Erythroblast (primary cell): ENCODE results near the gene NCOA5.

Source experiments
- GATA1 ChIP-seq: IDR thresholded peaks from 2 replicates; pipeline ENCODE4 v1.6.1; 2011; ENCODE audit warnings: low read depth, mild to moderate bottlenecking, control low read depth, low read length, moderate library complexity
- POLR2A ChIP-seq: IDR thresholded peaks from 2 replicates; pipeline ENCODE4 v1.6.1; 2011; ENCODE audit warnings: mild to moderate bottlenecking, low read length

GRCh38 chr20:46044896-46045295 is 44.9 kb downstream of the NCOA5 start:
- TF ChIP-seq POLR2A = no peak
- no peak for TF ChIP-seq GATA1
